ENCODE data around the gene CFAP58.

DNA sequence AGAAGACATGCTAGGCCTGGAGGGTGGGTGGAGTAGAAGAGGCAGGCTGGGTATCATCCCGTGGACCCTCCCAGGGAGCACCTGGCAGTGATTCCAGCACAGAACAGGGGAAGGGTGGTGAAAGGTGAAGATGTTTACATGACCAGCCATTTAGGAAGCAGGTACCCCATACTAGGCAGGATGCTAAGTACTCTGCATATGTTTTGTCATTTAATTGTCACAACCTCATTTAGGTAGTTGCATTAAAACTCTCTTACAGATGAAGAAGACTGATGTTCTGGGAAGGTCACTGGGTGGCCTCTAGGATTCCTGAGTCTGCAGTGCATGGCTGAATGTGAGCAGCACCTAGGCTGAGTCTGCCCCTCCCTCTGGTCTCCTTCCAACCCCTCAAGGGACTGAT, 30.5 kb upstream of the CFAP58 start:
- TF ChIP-seq, protein P1, sequence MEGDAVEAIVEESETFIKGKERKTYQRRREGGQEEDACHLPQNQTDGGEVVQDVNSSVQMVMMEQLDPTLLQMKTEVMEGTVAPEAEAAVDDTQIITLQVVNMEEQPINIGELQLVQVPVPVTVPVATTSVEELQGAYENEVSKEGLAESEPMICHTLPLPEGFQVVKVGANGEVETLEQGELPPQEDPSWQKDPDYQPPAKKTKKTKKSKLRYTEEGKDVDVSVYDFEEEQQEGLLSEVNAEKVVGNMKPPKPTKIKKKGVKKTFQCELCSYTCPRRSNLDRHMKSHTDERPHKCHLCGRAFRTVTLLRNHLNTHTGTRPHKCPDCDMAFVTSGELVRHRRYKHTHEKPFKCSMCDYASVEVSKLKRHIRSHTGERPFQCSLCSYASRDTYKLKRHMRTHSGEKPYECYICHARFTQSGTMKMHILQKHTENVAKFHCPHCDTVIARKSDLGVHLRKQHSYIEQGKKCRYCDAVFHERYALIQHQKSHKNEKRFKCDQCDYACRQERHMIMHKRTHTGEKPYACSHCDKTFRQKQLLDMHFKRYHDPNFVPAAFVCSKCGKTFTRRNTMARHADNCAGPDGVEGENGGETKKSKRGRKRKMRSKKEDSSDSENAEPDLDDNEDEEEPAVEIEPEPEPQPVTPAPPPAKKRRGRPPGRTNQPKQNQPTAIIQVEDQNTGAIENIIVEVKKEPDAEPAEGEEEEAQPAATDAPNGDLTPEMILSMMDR (IDR thresholded peaks at IDR 0.05; ENCODE audit: extremely low read depth in 1 of 2, insufficient read depth in 1 of 2, low read depth in 1 of 2, low read length in 2 of 2) = no peak
- TF ChIP-seq FOS (IDR thresholded peaks at IDR 0.05; ENCODE audit: borderline replicate concordance, insufficient read depth, low read length) (no peak), POLR2A (IDR thresholded peaks at IDR 0.05; ENCODE audit: low read depth, low read length) (no peak)
